GM11168 (cell line): Measurements from ENCODE around the gene ARHGAP45.

Source experiments
- in situ Hi-C: fragments of 300-500 bp; cut with MboI; formaldehyde crosslinking; loops from one replicate; pipeline ENCODE4 v1.12.0; 2022; ENCODE audit warnings: low sequenced_read_pairs; ENCODE audit not compliant: unreplicated experiment

The ARHGAP45 gene

DNA sequence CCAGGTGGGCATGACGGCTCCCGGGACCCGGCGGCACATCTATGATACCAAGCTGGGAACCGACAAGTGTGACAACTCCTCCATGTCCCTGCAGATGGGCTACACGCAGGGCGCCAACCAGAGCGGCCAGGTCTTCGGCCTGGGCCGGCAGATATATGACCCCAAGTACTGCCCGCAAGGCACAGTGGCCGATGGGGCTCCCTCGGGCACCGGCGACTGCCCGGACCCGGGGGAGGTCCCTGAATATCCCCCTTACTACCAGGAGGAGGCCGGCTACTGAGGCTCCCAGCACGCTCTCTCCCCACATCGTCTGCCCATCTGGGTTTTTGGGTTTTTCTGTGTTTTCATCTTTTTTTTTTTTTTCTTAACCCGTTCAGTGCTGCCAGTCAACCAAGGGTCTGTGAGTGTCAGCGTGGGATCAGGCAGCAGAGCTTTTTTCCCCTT is 29.3 kb upstream of the ARHGAP45 start:
- in situ Hi-C loops, result no loop called here

- in situ Hi-C loops, result no loop called here
Measured at GRCh38 chr19:1038978-1039645, 27.9 kb upstream of the ARHGAP45 start.

GRCh38 chr19:1039646-1040475 is 27.1 kb upstream of the ARHGAP45 start, which contains the start of gene ABCA7:
Gene ABCA7 (plus strand): TSS chr19:1040107. CDS start chr19:1041362, 1,255 bp downstream.
- in situ Hi-C loops, result no loop called here

DNA sequence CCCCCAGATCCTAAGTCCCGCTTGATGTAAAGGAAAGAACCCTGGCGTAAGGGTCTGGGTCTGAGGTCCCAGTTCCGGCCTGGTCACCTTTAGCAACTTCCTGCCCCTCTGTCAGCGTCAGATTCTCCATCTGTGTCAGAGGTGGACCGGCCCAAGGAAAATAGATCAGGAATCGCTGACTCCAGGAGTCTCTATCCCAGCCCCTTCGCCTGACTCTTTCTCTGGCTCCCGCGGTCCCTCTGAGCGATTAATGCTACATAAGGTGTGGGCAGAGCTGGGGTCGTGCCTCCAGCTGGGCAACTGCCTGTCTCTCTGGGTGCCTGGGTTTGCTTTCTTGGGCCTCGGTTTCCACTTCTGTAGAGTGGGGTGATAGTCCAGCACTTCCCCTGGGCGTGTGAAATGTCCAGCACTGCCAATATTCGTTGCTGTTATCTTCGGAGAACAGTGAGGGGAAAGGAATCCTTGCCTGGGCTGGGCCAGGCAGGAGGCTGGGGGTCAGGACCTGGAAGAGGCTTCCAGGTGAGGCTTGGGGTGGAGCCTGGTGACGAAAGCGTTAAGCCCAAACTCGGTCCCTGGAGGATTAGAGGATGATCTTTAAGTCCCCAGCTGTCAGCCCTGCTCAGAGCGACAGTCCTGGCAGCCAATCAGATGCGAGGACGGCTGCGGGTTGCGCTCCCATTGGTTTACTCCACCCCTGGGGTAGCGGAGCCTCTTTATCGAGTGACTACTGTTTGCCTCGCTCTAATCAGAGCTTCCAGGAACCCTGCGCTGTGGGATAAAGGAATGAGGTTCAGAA is 26.3 kb upstream of the ARHGAP45 start:
- in situ Hi-C loops, result no loop called here

DNA sequence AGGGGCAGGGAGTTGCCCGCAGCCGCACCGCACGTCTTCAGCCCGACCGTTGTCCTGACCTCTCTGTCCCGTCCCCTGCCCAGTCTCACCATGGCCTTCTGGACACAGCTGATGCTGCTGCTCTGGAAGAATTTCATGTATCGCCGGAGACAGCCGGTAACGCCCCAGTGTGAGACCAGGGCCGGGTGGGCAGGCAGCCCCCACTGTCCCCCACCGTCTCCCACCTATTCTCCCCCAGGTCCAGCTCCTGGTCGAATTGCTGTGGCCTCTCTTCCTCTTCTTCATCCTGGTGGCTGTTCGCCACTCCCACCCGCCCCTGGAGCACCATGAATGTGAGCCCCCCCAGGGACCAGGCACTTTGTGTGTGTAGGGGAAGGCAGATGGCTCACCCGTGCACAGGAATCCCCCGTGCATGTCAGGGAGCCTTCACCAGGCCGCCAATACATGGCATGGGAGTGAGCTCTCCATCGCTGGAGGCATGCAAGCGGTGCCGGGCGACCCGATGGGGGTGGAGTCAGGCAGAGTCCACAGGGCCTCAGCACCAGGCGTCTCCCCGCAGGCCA is 25.6 kb upstream of the ARHGAP45 start:
- in situ Hi-C loops, result no loop called here

- in situ Hi-C loops, result no loop called here
Measured at GRCh38 chr19:1041835-1042685, 24.9 kb upstream of the ARHGAP45 start.

DNA sequence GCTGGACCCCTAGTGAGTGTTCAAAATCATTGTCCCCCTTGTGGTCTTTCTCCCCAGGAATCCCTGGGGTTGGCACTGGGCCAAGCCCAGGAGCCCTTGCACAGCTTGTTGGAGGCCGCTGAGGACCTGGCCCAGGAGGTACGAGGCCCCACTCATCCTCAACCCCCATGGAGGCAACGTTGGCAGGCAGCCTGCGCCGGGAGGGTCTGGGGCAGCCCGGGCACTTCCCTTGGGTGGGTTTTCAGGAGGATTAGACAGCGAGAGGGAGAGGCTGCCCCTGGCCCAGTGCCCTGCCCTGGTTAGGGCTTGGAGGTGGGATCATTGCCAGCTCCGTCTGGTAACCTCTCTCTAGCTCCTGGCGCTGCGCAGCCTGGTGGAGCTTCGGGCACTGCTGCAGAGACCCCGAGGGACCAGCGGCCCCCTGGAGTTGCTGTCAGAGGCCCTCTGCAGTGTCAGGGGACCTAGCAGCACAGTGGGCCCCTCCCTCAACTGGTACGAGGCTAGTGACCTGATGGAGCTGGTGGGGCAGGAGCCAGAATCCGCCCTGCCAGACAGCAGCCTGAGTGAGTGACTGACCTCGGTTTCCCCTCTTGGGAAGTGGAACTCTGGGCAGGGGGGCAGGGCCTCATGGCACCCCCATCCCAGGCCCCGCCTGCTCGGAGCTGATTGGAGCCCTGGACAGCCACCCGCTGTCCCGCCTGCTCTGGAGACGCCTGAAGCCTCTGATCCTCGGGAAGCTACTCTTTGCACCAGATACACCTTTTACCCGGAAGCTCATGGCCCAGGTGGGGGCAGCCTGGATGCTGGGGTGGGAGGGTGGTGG is 24.1 kb upstream of the ARHGAP45 start:
- in situ Hi-C loops, result no loop called here

GRCh38 chr19:1045247-1045603 is 21.7 kb upstream of the ARHGAP45 start:
- in situ Hi-C loops, result no loop called here

DNA sequence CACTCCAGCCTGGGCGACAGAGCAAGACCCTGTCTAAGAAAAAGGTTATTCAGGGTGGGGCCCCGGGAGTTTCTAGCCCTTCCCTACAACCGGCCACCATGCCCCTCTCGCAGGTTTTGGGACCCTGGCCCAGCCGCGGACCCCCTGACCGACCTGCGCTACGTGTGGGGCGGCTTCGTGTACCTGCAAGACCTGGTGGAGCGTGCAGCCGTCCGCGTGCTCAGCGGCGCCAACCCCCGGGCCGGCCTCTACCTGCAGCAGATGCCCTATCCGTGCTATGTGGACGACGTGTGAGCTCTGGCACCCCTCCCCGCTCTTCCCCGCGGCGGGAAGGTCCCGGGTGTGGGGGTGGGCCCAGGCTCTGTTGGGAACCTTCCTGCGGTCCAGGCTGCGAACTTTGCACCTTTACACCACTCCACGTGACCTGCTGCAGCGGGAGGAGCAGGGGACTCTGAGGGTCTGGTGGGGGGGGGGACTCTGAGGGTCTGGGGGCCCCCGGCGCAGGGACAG is 20.8 kb upstream of the ARHGAP45 start:
- in situ Hi-C loops, result no loop called here

GRCh38 chr19:1046836-1047695 is 19.9 kb upstream of the ARHGAP45 start:
- in situ Hi-C loops, result no loop called here

- in situ Hi-C loops, result no loop called here
Measured at GRCh38 chr19:1047696-1048147, 19.2 kb upstream of the ARHGAP45 start.

DNA sequence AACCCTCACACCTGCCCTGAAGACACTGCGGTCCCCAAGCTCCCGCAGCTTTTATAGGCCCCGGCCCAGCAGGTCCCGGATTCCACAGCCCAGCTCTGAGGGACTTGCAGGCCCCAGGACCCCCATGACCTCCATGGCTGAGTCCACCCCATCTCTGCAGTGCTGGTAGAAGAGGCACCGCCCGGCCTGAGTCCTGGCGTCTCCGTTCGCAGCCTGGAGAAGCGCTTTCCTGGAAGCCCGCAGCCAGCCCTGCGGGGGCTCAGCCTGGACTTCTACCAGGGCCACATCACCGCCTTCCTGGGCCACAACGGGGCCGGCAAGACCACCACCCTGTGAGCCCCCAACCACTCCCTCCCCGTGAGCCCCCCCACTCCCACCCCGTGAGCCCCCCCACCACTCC is 17.9 kb upstream of the ARHGAP45 start:
- in situ Hi-C loops, result no loop called here

DNA sequence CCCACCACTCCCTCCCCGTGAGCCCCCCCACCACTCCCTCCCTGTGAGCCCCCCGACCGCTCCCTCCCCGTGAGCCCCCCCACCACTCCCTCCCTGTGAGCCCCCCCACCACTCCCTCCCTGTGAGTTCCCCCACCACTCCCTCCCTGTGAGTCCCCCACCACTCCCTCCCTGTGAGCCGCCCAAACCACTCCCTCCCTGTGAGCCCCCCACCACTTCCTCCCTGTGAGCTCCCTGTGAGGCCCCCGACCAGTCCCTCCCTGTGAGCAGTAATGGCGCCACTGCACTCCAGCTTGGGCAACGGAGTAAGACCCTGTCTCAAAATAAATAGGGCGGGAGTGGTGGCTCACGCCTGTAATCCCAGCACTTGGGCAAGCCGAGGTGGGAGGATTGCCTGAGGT is 17.2 kb upstream of the ARHGAP45 start:
- in situ Hi-C loops, result no loop called here

- in situ Hi-C loops, result no loop called here
Measured at GRCh38 chr19:1050989-1051788, 15.8 kb upstream of the ARHGAP45 start.

DNA sequence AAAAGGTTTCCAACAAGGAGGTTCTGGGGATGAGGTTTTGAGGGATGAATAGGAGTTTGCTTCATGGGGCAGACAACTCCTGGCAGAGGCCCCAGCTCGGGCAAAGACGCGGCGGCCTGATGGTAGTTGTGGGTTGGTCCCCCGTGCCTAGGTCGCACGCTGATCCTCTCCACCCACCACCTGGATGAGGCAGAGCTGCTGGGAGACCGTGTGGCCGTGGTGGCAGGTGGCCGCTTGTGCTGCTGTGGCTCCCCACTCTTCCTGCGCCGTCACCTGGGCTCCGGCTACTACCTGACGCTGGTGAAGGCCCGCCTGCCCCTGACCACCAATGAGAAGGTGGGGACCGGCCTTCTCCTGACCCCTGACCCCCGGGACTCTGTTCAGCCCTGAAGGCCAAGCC is 15.2 kb upstream of the ARHGAP45 start:
- in situ Hi-C loops, result no loop called here

DNA sequence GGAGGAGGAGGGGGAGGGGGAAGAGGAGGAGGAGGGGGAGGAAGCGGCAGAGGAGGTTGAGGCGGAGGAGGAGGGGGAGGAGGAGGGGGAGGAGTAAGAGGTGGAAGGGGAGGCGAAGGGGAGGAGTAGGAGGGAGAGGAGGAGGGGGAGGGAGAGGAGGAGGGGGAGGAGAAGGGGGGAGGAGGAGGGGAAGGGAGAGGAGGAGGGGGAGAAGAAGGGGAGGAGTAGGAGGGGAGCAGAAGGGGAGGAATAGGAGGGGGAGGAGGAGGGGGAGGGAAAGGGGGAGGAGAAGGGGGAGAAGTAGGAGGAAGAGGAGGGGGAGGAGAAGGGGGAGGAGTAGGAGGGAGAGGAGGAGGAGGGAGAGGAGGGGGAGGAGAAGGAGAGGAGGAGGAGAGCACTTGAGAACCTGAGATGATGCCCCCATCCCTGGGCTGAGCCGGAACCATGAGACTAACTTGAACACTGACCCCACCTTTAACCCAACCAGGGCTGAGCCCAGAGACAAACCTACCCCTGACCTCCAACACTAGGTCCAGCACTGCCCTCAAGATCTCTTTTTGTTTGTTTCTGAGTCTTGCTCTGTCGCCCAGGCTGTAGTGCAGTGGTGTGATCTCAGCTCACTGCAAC is 14.5 kb upstream of the ARHGAP45 start:
- in situ Hi-C loops, result no loop called here
